GM08714 (cell line): Measurements from ENCODE around the gene TUBB1.
A peak's percentile ranks its signal among the peaks of the same experiment; 100 is the strongest.

ENCODE experiments used
- H3K4me3 ChIP-seq: fragments of 200-500 bp; sonication (Bioruptor generic); 2 replicates; pipeline ENCODE4 v1.5.1; 2014; ENCODE audit warnings: mild to moderate bottlenecking, low read length, inconsistent platforms
- ZNF274 ChIP-seq: IDR thresholded peaks from 2 replicates; pipeline ENCODE4 v1.6.1; 2012; ENCODE audit warnings: mild to moderate bottlenecking, low read depth, low read length

Gene TUBB1

GRCh38 chr20:58995461-58996225, 23.6 kb upstream of the TUBB1 start:
- TF ChIP-seq ZNF274, result no peak
- no peak overlapping the region for H3K4me3 ChIP-seq

GRCh38 chr20:58996226-58996611, 23.0 kb upstream of the TUBB1 start:
- no peak for TF ChIP-seq ZNF274
- H3K4me3 ChIP-seq, result no peak overlapping the region

- TF ChIP-seq ZNF274, result no peak
- no peak overlapping the region for H3K4me3 ChIP-seq
Observed at GRCh38 chr20:58997141-58997770, 22.0 kb upstream of the TUBB1 start.

- TF ChIP-seq ZNF274, result no peak
- no peak overlapping the region for H3K4me3 ChIP-seq
Observed at GRCh38 chr20:58998656-58999055, 20.6 kb upstream of the TUBB1 start.

- no peak overlapping the region for H3K4me3 ChIP-seq
- TF ChIP-seq ZNF274, result no peak
Observed at GRCh38 chr20:59000326-59000725, 18.9 kb upstream of the TUBB1 start.

GRCh38 chr20:59001068-59001448, 18.2 kb upstream of the TUBB1 start:
- TF ChIP-seq ZNF274, result no peak
- H3K4me3 ChIP-seq, result no peak overlapping the region

GRCh38 chr20:59001449-59002171, 17.6 kb upstream of the TUBB1 start:
- H3K4me3 ChIP-seq, result no peak overlapping the region
- TF ChIP-seq ZNF274, result no peak

GRCh38 chr20:59002388-59002787, 16.8 kb upstream of the TUBB1 start:
- TF ChIP-seq ZNF274, result no peak
- H3K4me3 ChIP-seq, result no peak overlapping the region

GRCh38 chr20:59002874-59003399, 16.3 kb upstream of the TUBB1 start:
- no peak overlapping the region for H3K4me3 ChIP-seq
- TF ChIP-seq ZNF274, result no peak

GRCh38 chr20:59003836-59004492, 15.3 kb upstream of the TUBB1 start:
- no peak for TF ChIP-seq ZNF274
- H3K4me3 ChIP-seq, result peak overlapping the region; percentile 7; the same call in 1 of the 2 replicates

- H3K4me3 ChIP-seq, result peak overlapping the region; percentile 7; the same call in 1 of the 2 replicates
- TF ChIP-seq ZNF274, result no peak
Observed at GRCh38 chr20:59004493-59004762, 14.8 kb upstream of the TUBB1 start.

GRCh38 chr20:59004763-59005522, 14.3 kb upstream of the TUBB1 start:
- H3K4me3 ChIP-seq, result peak overlapping the region; percentile 70; the same call in 1 of the 2 replicates
- no peak for TF ChIP-seq ZNF274

GRCh38 chr20:59005523-59006166, 13.6 kb upstream of the TUBB1 start:
- TF ChIP-seq ZNF274, result no peak
- H3K4me3 ChIP-seq, result peak overlapping the region; percentile 70; the same call in 1 of the 2 replicates
